Ovary (tissue), 3 donors: Measurements from ENCODE around the gene ERRFI1.

Source experiments
- EP300 ChIP-seq: sonication (generic); formaldehyde crosslinking; IDR thresholded peaks from one replicate; pipeline ENCODE4 v1.6.1; 2017; ENCODE audit warnings: antibody characterized with exemption
- POLR2A ChIP-seq: fragments of 450-650 bp; IDR thresholded peaks from one replicate; pipeline ENCODE4 v1.6.1; 2017; ENCODE audit warnings: antibody characterized with exemption, mild to moderate bottlenecking, moderate library complexity
- TF ChIP-seq, protein P1 (sequence below), 3 donors: fragments of 450-650 bp in 2 of 3; fragments of 200-600 bp in 1 of 3; IDR thresholded peaks; one replicate each; pipeline versions ENCODE4 v1.5.1 to v1.8.0; 2016 to 2022; ENCODE audit warnings: antibody characterized with exemption in 3 of 3, mild to moderate bottlenecking in 1 of 3
- donor health status: DM: no; HTN: no; CAD: no.

DNA sequence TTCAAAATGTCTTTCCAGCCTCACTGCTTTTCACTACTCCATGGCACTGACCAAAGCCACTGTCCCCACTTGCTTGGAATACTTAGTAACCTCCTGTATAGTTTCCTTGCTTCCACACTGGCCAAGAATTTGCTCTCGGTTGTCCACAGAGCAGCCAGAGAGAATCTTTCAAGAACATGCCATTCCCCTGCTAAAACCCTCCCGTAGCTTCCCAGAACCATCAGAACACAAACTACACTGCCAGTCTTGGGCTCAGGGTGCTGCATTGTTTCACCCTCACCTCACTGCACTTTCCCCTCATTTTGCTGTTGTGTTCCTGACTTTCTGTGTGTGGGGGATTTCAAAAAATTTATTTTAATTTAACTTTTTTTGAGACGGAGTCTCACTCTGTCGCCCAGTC lies 25.5 kb upstream of the ERRFI1 start:
- TF ChIP-seq, protein P1, sequence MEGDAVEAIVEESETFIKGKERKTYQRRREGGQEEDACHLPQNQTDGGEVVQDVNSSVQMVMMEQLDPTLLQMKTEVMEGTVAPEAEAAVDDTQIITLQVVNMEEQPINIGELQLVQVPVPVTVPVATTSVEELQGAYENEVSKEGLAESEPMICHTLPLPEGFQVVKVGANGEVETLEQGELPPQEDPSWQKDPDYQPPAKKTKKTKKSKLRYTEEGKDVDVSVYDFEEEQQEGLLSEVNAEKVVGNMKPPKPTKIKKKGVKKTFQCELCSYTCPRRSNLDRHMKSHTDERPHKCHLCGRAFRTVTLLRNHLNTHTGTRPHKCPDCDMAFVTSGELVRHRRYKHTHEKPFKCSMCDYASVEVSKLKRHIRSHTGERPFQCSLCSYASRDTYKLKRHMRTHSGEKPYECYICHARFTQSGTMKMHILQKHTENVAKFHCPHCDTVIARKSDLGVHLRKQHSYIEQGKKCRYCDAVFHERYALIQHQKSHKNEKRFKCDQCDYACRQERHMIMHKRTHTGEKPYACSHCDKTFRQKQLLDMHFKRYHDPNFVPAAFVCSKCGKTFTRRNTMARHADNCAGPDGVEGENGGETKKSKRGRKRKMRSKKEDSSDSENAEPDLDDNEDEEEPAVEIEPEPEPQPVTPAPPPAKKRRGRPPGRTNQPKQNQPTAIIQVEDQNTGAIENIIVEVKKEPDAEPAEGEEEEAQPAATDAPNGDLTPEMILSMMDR (IDR thresholded peaks at IDR 0.05), result no peak
- TF ChIP-seq POLR2A (no peak), EP300 (no peak)
